B cell (primary cell): ENCODE measurements around the gene CSMD2.

Source experiments
- CTCF ChIP-seq: fragments of 200-600 bp; IDR thresholded peaks from one replicate; pipeline ENCODE4 v1.8.0; 2022; ENCODE audit warnings: antibody characterized with exemption, mild to moderate bottlenecking
- EZH2 ChIP-seq: IDR thresholded peaks from 2 replicates; pipeline ENCODE4 v1.6.1; 2012; ENCODE audit warnings: borderline replicate concordance, low read depth, mild to moderate bottlenecking, moderate library complexity, low read length; ENCODE audit not compliant: insufficient read depth, poor library complexity, severe bottlenecking

- TF ChIP-seq CTCF (no peak), EZH2 (no peak)
Measured at GRCh38 chr1:33687000-33687399, 478.0 kb downstream of the CSMD2 start.
